IPS DF 4.7 (cell line): Measurements from ENCODE around the gene ACVR2A.

Experiments
- DNase-seq: peaks from one replicate; pipeline ENCODE4 v3.0.0-alpha.2; 2013; ENCODE audit warnings: low spot score; ENCODE audit errors: extremely low read depth

ACVR2A gene

DNA sequence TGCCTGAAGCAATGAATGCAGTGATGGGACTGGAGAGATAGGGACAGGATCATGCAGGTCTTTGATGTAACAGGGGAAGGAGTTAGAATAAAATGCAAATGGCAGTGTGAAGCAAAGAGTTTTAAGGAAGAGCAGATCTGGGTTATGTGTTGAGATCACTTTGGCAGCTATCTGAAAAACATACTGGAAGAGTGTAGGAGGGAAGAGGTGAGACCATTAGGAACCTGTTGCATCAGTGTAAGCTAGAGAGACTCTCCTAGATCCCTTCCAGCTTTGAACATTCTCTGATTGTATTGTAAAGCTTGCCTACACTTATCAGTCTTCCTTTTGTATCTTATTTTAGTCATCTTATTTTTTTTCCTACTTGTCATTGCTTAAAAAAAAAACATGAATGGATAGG lies 10.5 kb downstream of the ACVR2A start:
- DNase-seq: no peak

DNA sequence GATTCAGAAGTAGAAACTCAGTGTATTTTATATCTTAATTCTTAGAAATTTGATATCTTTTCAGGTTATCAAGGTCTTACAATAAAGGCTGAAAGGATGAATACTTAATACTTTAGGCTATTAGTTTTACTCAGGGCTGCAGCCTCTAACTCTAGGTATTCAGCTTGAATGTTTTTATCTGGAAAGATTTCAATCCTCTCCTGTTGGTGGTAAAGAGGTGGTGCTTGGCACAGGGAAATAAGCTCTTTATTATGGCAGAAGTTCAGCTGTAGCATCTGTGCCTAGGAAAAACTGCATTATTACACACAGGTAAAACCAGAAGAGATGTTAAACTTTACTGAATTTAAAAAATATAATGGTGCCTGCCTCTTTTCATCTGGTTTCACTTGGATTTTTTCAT lies 11.1 kb downstream of the ACVR2A start:
- DNase-seq: no peak

DNA sequence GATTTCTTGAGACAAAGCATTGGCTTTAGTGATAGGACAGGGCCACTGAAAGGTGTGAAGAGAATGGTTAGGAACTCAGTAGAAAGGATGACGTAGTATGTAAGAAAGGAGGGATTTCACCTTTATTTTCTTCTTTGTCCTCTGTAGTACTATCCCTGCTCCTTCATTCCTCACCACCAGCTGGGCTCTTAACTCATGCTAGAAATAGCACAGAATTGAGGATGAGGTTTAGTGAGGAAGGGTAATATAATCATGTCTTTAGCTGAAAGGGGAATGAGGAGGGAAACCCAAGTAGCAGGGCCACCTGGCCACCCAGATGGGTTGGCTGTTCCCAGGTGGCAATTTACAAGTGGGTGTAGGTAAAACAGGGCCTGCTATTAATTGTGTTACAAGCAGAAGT lies 15.2 kb downstream of the ACVR2A start:
- DNase-seq: no peak

DNA sequence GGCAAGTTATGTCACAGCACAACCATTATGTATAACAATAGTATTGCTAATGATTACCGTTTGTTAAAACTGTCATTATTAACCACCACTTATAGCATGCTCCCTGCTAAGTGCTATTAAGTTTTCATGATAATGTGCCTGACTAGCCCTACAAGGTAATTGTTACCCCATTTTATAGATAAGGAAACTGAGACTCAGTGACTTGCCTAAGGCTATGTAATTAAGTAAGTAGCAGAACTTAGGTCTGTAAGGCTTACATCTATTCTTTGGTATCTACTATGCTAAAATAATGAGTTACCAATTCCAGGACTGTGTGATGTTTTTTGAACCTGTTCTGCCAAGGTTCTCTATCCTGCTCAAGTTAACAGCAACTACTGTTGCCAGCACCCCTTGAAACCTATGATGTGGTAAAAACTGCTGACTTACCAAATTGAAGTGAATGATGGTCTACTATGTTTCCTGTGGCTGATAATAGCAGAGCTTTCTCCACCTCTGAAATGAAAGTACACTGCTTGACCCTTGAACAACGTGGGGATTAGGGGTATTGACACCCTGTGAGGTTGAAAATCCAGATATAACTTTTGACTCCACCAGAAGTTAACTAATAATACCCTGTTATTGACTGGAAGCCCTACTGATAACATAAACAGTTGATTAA lies 18.2 kb downstream of the ACVR2A start:
- DNase-seq: no peak

DNA sequence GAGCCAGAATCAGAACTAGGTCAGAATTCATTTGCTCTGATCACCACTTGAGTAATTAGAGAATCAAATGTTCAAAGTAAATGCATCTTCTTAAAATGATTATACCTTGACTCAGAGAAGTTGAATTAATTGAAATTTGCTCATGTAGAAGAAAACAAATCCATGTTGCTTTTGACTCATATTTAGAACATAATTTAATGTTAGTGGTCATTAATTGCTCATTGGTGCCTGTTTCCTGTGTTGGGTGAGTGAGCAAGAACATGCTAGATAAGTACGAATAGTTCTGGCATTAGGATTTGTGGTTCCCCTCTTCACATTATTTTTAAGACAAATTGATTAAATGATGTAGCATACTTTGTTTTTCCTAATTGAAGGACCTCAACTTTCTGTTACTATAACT lies 19.0 kb downstream of the ACVR2A start:
- no peak for DNase-seq

DNA sequence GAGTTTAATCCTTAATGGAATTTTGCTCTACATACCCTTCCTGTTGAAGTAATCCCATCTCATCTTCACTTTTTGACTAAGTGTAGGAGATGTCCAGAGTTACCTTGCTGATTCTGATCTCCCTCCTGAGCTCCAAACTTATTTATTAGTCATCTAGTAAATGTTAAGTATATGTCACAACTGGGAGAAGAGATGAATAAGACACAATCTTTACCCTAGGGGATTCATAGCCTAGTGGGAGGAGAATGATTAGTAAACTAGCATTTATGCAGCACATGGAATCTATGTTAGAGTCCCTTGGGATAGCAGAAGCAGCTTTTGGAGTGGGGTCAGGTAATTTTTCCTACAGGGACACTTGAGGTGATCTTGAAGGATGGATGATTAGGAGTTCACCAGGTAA lies 20.7 kb downstream of the ACVR2A start:
- DNase-seq: no peak

DNA sequence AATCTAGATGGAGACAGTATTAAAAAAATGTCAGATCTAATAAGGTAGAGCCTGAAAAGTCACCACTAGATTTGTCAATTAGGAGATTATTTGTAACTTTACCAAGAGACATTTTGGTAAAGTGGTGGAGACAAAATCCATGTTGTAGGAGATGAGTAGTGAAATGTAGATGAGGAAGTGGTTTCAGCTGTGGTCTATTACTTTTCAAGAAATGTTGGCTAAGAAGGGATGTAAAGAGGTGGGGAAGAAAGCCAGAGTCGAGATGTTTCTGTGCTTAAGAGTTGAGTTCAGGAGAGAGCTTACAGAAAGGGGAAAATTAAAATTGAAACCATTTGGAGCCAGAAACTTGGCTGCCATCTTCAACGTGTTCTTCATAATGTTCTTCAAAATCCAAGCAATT lies 22.2 kb downstream of the ACVR2A start:
- no peak for DNase-seq

DNA sequence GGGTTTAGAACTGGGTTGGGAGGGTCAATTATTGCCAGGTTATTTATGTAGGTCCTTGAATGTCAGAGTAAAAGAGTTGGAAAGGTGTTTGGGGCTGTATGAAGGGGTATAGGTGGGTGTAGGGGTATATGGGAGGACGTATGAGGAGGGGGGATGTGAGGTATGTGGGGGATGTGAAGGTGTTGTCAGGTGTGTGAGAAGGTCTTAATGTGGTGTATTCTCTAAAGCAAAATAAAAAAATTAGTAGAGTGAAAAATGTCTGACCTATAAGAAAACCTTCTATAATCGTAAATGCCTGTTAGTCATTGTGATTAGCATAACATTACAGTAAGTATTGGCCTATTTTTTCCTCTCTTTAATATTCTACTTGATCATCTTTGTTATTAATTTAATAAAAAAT lies 25.1 kb downstream of the ACVR2A start:
- DNase-seq: no peak

DNA sequence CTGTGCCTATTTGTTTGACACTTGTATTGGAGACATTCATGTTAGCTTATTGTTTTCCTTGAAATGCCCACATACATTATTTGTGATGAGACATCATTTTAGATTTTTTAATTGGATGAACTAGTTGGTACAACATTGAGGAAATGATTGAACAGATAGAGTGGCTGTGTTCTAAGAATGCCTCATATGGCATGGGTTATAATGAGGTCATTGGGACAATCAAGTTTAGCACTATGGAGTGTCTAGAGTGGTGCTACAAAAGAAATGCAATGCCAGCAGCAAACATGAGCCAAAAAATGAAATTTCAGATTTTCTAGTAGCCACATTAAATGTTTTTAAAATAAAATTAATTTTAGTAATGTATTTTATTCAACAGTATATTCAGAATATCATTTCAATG lies 28.1 kb downstream of the ACVR2A start:
- no peak for DNase-seq

DNA sequence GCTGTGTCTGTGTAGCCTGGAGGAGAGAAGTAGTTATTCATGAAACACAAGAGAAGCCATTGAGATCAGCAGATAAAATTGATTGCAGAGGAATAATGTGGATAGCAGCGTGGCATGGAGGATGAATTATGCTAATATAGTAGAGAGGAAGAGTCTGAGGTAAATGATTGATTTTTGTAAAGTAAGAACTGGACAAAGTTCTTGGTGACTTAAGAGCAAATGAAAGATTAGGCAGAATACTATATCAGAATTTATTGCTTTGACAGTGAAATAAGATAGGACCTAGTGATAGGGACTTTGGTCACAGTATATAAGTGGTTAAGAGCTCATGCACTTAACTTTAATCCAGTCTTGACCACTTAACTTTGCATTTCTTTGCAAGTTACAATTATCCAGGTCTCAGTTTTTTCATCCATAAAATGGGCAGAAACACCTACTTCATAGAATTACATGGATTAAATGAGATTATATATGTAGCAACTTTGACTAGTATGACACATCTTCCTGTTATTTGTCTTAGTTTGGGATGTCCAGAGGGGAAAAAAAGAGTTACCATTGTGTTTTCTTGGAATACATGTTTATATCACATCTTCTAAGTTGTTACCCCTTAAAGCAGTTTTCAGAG lies 29.1 kb downstream of the ACVR2A start:
- DNase-seq: no peak

DNA sequence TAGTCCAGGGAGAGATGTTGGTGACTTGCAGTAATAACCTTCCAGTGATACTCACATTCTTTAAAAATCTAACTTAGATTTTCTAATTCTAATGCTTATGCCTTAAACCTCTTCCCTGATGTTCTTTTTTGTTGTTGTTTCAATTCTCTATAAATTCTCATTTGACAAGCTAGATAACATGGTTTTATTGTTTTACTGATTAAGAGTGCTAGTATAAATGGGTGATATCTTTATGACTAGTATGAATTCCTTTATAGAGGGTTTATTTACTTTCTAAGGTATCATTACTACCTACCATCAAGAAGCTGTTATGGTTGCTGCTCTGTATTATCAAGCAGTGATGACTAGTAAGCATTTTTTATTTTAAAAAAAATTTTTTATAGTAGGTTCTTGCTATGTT lies 35.0 kb downstream of the ACVR2A start:
- no peak for DNase-seq

DNA sequence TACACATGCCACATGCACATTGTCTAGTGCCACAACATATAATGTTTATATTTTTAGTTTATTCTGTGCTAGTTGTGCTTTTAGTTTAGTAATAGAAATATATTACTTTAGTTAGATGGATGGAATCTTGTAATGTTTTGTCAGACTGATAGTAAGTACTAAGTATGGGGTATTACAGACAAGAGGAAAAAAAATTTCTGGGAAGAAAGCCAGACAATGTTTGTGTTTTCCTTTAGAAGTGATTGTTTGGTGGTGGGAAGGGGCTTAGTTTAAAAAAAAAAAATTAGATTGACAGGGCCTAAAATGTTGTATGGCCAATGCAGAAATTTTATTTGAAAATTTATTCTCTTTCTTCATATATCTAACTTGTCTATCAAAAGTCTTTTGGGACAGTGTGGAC lies 37.8 kb downstream of the ACVR2A start:
- DNase-seq: no peak

DNA sequence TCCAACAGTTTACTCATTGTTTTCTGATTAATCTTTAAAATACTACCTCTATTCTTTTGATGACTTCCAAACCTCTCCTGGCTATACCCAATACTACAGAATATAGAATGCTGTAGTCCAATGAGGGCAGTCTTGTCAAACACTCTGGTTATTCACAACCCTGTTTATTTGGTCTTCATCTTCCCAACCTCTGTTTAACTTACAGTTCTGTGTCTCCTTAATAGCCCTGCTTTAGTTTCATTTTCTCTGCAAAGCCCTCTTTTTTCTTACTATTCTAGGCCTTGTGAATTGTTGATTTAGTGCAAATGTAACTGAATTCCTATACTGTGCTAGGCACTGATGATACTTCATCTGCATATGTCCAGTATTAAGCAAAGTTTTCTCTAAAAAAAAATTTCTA lies 40.0 kb downstream of the ACVR2A start:
- DNase-seq: no peak

DNA sequence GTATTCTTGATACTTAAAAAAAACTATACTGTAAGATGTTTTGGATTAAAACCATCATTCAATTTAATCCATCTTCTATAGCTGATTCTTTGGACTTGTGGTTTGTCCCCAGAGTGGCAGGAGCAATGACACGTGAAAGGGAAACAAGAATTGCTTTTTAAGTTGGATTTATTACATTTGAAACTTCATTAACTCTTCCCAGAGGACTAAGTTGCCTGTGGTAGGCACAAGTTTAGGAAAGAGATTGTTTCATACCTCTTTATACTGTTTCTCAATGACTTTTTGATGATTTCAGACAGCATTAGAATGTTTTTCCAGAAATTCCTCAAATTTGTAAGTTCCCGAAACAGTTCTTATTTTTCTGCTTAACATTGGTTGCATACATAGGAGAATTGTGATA lies 41.3 kb downstream of the ACVR2A start:
- DNase-seq: no peak

DNA sequence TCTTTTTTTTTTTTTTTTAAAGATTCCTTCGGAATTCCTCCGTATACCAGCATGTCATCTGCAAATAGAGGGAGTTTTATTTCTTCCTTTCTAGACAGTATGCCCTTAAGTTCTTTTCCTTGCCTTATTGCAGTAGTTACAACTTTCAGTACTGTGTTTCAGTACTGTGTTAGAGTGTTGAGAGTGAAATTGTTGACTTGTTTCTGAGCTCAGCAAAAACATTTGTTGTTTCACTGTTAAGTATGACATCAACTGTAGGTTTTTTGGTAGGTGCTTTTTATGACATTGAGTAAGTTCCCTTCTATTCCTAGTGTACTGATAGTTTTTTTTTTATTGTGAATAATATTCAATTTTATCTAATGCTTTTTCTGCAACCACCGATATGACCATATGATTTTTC lies 43.9 kb downstream of the ACVR2A start:
- DNase-seq: no peak

DNA sequence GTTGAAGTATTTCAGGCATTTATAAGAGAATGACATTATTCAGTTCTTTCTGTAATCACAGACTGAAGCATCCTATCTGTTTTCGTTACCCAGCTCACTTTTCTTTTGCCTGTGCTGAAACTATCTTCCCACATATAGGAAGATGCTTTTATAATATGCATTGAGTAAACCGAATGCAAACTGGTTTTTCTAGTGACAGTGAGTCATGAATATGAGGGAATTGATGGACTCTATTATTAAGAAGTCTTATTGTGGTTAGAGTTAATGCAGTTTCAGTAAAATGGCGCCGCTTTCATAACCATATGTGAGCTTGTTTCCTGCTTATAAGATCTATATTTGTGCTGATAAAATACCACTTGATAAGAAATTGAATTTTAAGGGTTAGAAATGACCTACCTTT lies 59.2 kb downstream of the ACVR2A start:
- no peak for DNase-seq

DNA sequence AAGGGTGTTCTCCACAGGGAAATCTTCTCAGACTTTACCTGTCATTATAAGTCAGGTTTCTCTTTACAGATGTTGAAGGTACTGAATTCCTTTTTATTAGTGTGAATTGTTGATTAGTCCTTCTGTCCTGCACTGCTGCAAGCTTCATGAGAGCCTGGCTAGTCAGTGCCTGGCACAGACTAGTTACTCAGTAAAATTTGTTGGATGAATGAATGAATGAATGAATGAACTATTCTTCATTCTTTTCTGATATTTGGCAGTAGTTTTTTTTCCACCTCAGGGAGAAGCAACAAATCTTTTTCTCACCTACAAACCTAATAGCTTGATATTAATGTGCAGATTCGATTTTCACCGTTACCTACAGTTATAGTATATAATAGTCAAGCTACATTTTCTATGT lies 64.3 kb downstream of the ACVR2A start:
- DNase-seq: no peak

DNA sequence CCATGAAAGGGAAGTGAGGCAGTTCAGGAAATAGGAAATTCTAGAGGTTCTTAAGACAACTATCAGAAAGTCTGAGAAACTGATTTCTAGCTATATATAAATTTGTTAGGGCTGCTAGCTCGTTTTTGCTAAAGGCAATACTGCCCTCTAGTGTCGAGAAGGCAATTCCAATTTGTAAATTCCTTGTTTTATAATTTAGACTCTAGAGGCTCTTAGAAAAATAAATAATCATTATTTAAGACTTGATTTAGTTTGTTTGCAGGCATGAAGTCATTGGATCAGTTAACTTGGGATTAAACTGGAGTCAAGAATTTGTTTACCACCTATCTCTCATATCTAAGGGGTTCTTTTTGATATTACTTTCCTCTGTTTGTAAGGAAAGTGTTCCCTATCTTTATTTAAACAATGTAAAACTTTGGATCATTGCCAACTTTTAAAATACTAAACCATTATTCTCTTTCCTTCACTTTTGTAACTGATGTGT lies 66.2 kb downstream of the ACVR2A start:
- peak; percentile 7 for DNase-seq

DNA sequence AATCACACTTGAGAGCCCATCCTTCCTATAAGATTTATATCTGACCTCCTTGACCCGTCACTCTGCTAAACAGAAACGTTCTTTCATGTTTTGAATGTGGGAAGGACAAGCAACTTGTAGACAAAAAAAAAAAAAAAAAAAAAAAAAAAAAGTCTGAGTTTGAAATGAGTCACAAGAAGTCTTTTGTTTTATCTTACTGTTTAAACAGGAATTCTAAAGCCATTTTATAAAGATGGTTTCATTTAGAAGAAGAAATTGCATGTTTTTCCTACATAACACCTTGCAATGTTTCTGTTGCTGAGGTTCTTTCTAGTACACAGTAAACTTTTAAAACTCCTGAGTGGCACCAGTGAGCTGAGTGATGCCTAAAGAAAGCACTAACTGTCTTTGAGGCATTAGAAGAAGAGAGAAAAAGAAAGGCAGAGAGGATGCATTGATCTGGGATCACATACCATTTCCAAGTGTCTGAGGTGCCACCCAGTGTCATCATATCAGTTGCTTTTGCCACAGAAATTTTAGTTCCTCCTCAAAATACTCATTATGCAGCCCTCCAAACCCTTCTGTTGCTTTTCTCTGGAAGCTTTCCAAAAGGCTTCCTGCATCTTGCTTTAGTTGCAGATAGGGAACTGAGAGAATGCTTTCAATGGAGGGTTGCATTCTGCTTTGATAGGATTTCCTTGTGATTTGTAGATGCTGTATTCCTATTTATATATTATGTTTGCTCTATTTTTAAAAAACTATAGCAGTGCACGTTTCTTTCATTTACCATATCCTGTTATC lies 69.1 kb downstream of the ACVR2A start:
- no peak for DNase-seq

DNA sequence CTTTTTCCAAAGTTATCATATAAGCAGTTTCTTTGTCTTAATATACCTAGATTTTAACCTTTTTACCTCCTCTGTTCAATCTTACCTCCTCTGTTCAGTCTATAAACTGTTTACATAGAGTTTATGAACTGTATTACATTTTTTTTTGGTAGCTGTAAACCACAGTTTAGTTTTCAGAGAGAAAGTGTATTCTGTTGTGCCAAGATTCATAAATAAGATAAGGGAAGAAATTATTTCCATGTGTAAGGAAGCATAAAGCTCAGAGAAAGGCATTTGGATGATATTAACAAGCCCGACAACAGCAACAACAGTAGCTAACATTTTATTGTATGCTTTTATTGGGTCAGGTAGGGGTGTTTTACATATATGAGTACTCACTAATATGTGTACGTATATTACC lies 71.2 kb downstream of the ACVR2A start:
- DNase-seq: no peak

DNA sequence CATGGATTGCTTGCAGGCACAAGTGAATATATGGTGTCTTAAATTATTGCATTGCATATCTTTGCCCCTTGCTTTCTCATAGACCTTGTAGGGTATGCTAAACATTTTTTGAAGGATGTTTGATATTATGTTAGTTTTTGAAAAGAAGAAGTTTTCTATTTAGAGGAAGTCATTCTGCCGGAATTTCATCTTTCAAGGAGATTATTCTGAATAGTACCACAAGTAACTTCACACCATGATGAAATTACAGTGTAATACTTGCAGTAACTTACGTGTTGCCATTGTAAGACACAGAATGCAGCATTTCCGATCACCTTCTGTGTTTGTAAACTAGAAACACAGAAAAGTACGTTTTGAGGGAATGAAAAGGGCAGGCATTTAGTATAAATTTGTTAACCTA lies 71.9 kb downstream of the ACVR2A start:
- no peak for DNase-seq

DNA sequence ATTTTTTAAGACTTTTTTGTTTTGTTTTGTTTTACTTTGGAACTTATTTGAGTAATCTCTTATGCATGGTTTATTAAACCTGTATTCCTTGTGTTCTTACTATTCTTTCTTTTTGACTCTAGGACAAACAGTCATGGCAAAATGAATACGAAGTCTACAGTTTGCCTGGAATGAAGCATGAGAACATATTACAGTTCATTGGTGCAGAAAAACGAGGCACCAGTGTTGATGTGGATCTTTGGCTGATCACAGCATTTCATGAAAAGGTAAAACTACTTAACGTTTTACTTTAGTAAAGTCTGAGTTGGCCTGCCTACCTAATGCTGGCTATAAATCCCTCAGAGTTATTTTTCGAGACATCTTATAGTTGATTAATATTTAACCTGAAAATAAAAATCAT lies 72.3 kb downstream of the ACVR2A start:
- DNase-seq: no peak

DNA sequence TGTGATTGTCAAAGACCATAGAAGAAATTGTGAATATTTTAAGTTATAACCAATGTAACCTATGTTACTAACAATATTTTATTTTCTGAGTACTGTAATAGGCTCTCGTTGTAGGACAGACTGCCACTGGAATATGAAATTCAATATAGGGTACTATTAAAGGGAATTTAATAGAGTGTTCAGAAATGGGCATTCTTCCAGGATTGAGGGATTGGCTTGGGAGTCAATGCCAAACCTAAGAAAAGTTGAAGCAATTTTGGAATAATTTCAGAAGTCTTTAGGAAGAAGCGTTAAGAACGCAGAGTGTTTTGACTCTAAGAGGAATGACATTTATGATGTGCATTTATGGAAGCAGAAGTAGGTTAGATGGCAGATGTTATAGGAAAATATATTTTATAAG lies 79.0 kb downstream of the ACVR2A start:
- DNase-seq: no peak
